Measurements from ENCODE around the gene DTX2. TPM values are rescaled to one million over a fixed set of nuclear protein-coding genes. Genes with fewer than 3 reads are reported as not detected.
A peak's percentile ranks its signal among the peaks of the same experiment; 100 is the strongest.
"Not testable (repeated sequence)": the region's sequence is repeated elsewhere in the genome, so short reads cannot be mapped to it uniquely, and the experiment has no call there.

DTX2 gene
- total RNA-seq, 2 experiments from 2014 or later, result 28.0 to 30.6 TPM

- ATAC-seq; H3K36me3 Mint-ChIP-seq (ENCODE audit: low read depth); CTCF ChIA-PET; H3K27me3 Mint-ChIP-seq (ENCODE audit: low read depth); POLR2A ChIA-PET; H3K27ac Mint-ChIP-seq; H3K4me1 Mint-ChIP-seq (ENCODE audit: low read depth); H3K9me3 Mint-ChIP-seq (ENCODE audit: insufficient read depth); H3K4me3 Mint-ChIP-seq; DNase-seq: not testable (repeated sequence)
These were observed 40.7 kb downstream of the DTX2 start for GRCh38 chr7:76502224-76502623.

- H3K27me3 Mint-ChIP-seq (ENCODE audit: low read depth); DNase-seq; H3K27ac Mint-ChIP-seq; H3K4me3 Mint-ChIP-seq; H3K36me3 Mint-ChIP-seq (ENCODE audit: low read depth); CTCF ChIA-PET; H3K4me1 Mint-ChIP-seq (ENCODE audit: low read depth); POLR2A ChIA-PET; ATAC-seq; H3K9me3 Mint-ChIP-seq (ENCODE audit: insufficient read depth): not testable (repeated sequence)
These were observed 41.3 kb downstream of the DTX2 start for GRCh38 chr7:76502836-76503235.

GRCh38 chr7:76503244-76503643, 41.7 kb downstream of the DTX2 start:
- H3K27ac Mint-ChIP-seq; POLR2A ChIA-PET; ATAC-seq; CTCF ChIA-PET; H3K9me3 Mint-ChIP-seq (ENCODE audit: insufficient read depth); H3K4me1 Mint-ChIP-seq (ENCODE audit: low read depth); H3K4me3 Mint-ChIP-seq; DNase-seq; H3K27me3 Mint-ChIP-seq (ENCODE audit: low read depth); H3K36me3 Mint-ChIP-seq (ENCODE audit: low read depth): not testable (repeated sequence)

- H3K9me3 Mint-ChIP-seq (ENCODE audit: insufficient read depth); H3K27me3 Mint-ChIP-seq (ENCODE audit: low read depth); DNase-seq; ATAC-seq; CTCF ChIA-PET; H3K27ac Mint-ChIP-seq; H3K36me3 Mint-ChIP-seq (ENCODE audit: low read depth); POLR2A ChIA-PET; H3K4me1 Mint-ChIP-seq (ENCODE audit: low read depth); H3K4me3 Mint-ChIP-seq: not testable (repeated sequence)
These were observed 43.0 kb downstream of the DTX2 start for GRCh38 chr7:76504351-76505167.

GRCh38 chr7:76505168-76506080, 43.9 kb downstream of the DTX2 start:
- peaks cover 1% of the 10 kb centered on the region for H3K36me3 Mint-ChIP-seq (ENCODE audit: low read depth)
- H3K4me1 Mint-ChIP-seq (ENCODE audit: low read depth), result peaks cover 5% of the 10 kb centered on the region
- H3K9me3 Mint-ChIP-seq (ENCODE audit: insufficient read depth), result no peaks in the 10 kb centered on the region
- ChIA-PET CTCF (no interaction called here), POLR2A (interaction anchor here (0.6 kb wide), 1 partner anchor 274 kb away, joined by 3 read pairs; no protein-coding TSS in a partner anchor)
- DNase-seq (no peak), ATAC-seq (no peak)
- no peaks in the 10 kb centered on the region for H3K27me3 Mint-ChIP-seq (ENCODE audit: low read depth)
- H3K4me3 Mint-ChIP-seq, result no peak overlapping the region
- no peak overlapping the region for H3K27ac Mint-ChIP-seq

DNA sequence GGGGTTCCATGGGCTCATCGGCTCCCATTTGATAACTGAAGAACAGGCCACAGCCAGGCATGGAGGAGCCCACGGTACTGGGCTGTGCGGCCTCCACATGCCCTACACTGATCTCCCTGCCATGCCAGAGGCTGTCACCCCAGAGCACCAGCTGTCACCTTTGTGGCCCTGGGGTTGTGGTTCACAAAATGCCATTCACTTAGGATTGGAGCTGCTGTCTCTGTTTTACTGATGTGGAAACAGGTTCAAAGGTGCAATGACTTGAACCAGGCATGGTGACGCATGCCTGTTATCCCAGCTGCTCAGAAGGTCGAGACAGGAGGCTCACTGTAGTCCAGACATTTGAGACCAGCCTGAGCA, 44.6 kb downstream of the DTX2 start:
- H3K4me1 Mint-ChIP-seq (ENCODE audit: low read depth), result peaks cover 5% of the 10 kb centered on the region
- ATAC-seq (no peak), DNase-seq (no peak)
- H3K27ac Mint-ChIP-seq, result no peak overlapping the region
- no peaks in the 10 kb centered on the region for H3K27me3 Mint-ChIP-seq (ENCODE audit: low read depth)
- no peaks in the 10 kb centered on the region for H3K9me3 Mint-ChIP-seq (ENCODE audit: insufficient read depth)
- POLR2A ChIA-PET, result no interaction called here
- no peak overlapping the region for H3K4me3 Mint-ChIP-seq
- H3K36me3 Mint-ChIP-seq (ENCODE audit: low read depth), result peaks cover 1% of the 10 kb centered on the region
- CTCF ChIA-PET, result no interaction called here

DNA sequence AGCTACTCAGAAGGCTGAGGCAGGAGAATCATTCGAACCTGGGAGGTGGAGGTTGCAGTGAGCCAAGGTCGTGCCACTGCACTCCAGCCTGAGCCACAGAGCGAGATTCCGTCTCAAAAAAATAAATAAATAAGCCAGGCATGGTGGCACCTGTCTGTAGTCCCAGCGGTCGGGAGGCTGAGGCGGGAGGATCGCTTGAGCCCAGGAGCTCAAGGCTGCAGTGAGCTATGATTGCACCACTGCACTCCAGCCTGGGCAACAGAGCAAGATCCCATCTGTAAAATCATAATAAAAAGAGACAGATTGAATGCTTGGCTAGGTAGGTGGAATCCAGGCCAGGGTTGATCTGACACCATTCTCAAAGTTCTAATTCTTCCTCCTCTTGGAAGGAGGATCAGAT, 45.1 kb downstream of the DTX2 start:
- H3K9me3 Mint-ChIP-seq (ENCODE audit: insufficient read depth); CTCF ChIA-PET; H3K4me1 Mint-ChIP-seq (ENCODE audit: low read depth); ATAC-seq; H3K27me3 Mint-ChIP-seq (ENCODE audit: low read depth); H3K36me3 Mint-ChIP-seq (ENCODE audit: low read depth); H3K27ac Mint-ChIP-seq; DNase-seq; POLR2A ChIA-PET; H3K4me3 Mint-ChIP-seq: not testable (repeated sequence)

- DNase-seq (no peak), ATAC-seq (no peak)
- peaks cover 5% of the 10 kb centered on the region for H3K4me1 Mint-ChIP-seq (ENCODE audit: low read depth)
- no peak overlapping the region for H3K4me3 Mint-ChIP-seq
- no peaks in the 10 kb centered on the region for H3K27me3 Mint-ChIP-seq (ENCODE audit: low read depth)
- no peak overlapping the region for H3K27ac Mint-ChIP-seq
- no peaks in the 10 kb centered on the region for H3K36me3 Mint-ChIP-seq (ENCODE audit: low read depth)
- no peaks in the 10 kb centered on the region for H3K9me3 Mint-ChIP-seq (ENCODE audit: insufficient read depth)
- ChIA-PET POLR2A (no interaction called here), CTCF (no interaction called here)
These were observed 46.4 kb downstream of the DTX2 start for GRCh38 chr7:76507723-76508406.

DNA sequence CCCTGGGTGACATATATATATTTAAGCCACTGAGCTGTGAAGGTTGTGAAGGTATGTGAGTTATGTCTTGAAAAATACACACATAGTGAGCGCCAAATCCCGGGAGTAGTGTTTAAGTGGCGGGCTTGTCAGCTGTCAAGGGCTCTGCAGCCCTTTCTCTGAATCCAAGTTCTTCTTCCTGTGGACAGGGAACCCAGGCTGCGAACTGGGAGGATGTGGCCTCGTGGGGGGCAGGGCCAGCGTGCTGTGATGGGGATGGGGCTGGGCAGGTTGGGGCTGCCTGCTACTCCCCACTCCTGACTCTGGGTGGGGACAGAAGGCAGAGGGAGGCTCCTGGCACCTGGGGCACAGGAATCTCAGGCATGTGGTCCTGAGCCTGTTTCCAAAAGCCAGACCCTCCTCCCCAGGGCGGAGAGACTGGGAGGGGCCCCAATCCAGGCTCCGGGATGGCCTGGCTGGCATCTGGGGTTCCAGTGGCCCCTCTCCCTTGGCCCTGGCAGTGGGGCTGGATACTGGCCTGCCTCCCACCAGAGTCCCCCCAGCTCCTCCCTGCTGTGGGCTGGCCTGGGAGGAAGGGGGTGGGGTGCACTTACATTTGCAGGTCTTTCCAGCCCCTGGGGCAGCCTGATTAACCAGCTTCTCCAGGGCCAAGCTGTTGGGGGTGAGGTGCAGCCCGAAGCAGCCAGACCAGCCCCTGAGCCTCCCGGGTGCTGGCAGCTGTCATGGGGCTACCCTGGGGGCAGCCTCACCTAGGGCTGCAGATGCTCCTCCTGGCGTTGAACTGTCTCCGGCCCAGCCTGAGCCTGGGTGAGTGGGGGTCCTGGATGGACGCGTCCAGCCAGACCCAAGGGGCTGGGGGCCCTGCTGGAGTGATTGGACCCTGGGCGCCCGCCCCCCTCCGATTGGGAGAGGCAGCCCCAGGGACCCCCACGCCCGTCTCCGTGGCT, 48.7 kb downstream of the DTX2 start, which contains the start of gene UPK3B:
Gene UPK3B (plus strand): TSS at position 622 of the 947 bp plus-strand sequence. CDS start 101 bp downstream, at position 723.
- ChIA-PET POLR2A (no interaction called here), CTCF (no interaction called here)
- no peaks in the 10 kb centered on the region for H3K27me3 Mint-ChIP-seq (ENCODE audit: low read depth)
- no peaks in the 10 kb centered on the region for H3K9me3 Mint-ChIP-seq (ENCODE audit: insufficient read depth)
- H3K4me1 Mint-ChIP-seq (ENCODE audit: low read depth), result peaks cover 5% of the 10 kb centered on the region
- no peak within 1 kb of the TSS for H3K27ac Mint-ChIP-seq
- no peaks in the 10 kb centered on the region for H3K36me3 Mint-ChIP-seq (ENCODE audit: low read depth)
- ATAC-seq, result peak; percentile 29
- no peak within 1 kb of the TSS for H3K4me3 Mint-ChIP-seq
- peak; percentile 36 for DNase-seq

GRCh38 chr7:76511200-76511910, 49.8 kb downstream of the DTX2 start:
- H3K27ac Mint-ChIP-seq; CTCF ChIA-PET; H3K4me1 Mint-ChIP-seq (ENCODE audit: low read depth); H3K27me3 Mint-ChIP-seq (ENCODE audit: low read depth); DNase-seq; H3K36me3 Mint-ChIP-seq (ENCODE audit: low read depth); H3K9me3 Mint-ChIP-seq (ENCODE audit: insufficient read depth); H3K4me3 Mint-ChIP-seq; ATAC-seq; POLR2A ChIA-PET: not testable (repeated sequence)
